Activated T-cell treated with anti-CD3 and anti-CD28 coated beads for 24 hours (primary cell): ENCODE measurements around the gene PACRG.

Source experiments
- DNase-seq: peaks from one replicate; pipeline ENCODE4 v3.0.0-alpha.2; 2020; ENCODE audit warnings: low read depth

Gene PACRG

GRCh38 chr6:163354085-163354484, 626.3 kb downstream of the PACRG start:
- DNase-seq = no peak

- DNase-seq = no peak
Measured at GRCh38 chr6:163354761-163355425, 627.1 kb downstream of the PACRG start.

- DNase-seq = no peak
Measured at GRCh38 chr6:163355426-163355991, 627.7 kb downstream of the PACRG start.

- DNase-seq = no peak
Measured at GRCh38 chr6:163356324-163356723, 628.5 kb downstream of the PACRG start.

- DNase-seq = no peak
Measured at GRCh38 chr6:163356743-163357142, 629.0 kb downstream of the PACRG start.

- no peak for DNase-seq
Measured at GRCh38 chr6:163364641-163365040, 636.9 kb downstream of the PACRG start.
